Endothelial cell (in vitro differentiated cells): Measurements from ENCODE around the gene GNAI3. TPM values are rescaled to one million over a fixed set of nuclear protein-coding genes. Genes with fewer than 3 reads are reported as not detected.

Experiments used
- DNase-seq: peaks from one replicate; pipeline ENCODE4 v3.0.0; 2021; ENCODE audit warnings: low spot score
- H3K27ac Mint-ChIP-seq: one replicate; pipeline ENCODE4 v1.8.0; 2021; ENCODE audit warnings: mixed read lengths, inconsistent platforms; ENCODE audit not compliant: unreplicated experiment
- H3K27me3 Mint-ChIP-seq: one replicate; pipeline ENCODE4 v1.8.0; 2021; ENCODE audit warnings: mild to moderate bottlenecking, moderate library complexity, mixed read lengths, inconsistent platforms; ENCODE audit not compliant: unreplicated experiment
- H3K36me3 Mint-ChIP-seq: one replicate; pipeline ENCODE4 v1.8.0; 2021; ENCODE audit warnings: mild to moderate bottlenecking, low read depth, mixed read lengths, inconsistent platforms; ENCODE audit not compliant: unreplicated experiment
- H3K4me1 Mint-ChIP-seq: one replicate; pipeline ENCODE4 v1.8.0; 2021; ENCODE audit warnings: mild to moderate bottlenecking, mixed read lengths, inconsistent platforms; ENCODE audit not compliant: unreplicated experiment
- H3K4me3 Mint-ChIP-seq: one replicate; pipeline ENCODE4 v1.8.0; 2021; ENCODE audit warnings: mild to moderate bottlenecking, mixed read lengths, inconsistent platforms; ENCODE audit not compliant: unreplicated experiment
- H3K9me3 Mint-ChIP-seq: one replicate; pipeline ENCODE4 v1.8.0; 2021; ENCODE audit warnings: mixed read lengths, inconsistent platforms; ENCODE audit not compliant: unreplicated experiment
- CTCF ChIP-seq: fragments of 200-600 bp; sonication (generic); IDR thresholded peaks from one replicate; pipeline ENCODE4 v1.5.0; 2021; ENCODE audit warnings: antibody characterized with exemption; ENCODE audit not compliant: unreplicated experiment
- total RNA-seq: library from RNA; stranded (reverse); fragmentation: NEBNext Ultra II Directional; extraction: Animal tissue kit (Norgen Biotek cat#: 25700); gene quantifications from one replicate; pipeline ENCODE4 v1.2.1, GENCODE V29; 2021; ENCODE audit not compliant: unreplicated experiment

GNAI3 gene
- total RNA-seq, 1 donor from 2014 or later, result 17.7 TPM

DNA sequence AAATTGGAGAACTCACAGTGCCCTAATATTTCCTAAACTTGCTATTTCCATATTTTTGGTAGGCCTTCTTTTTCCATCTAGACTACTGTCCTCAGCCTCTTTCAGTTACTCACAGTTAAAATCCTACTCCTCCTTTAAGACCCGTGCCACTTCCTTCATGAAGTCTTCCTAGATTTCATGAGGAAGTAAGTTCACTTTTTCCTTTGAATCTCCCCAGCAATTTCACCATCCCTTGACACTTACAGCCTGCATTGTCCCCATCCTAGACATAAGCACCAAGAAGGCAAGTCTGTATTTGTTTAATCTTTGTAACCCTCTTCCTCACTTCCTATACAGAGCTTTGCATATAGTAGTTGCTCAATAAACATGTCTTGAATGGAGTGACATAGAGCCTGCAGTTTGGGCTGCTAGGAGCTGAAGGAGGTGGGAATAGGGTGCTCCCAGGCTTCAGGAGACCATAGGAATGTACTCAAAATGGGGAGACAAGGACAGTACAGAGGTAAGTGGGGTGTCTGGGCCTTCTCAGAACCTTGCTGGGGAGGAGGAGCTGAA lies 14.0 kb upstream of the GNAI3 start:
- H3K36me3 Mint-ChIP-seq, result no peaks in the 10 kb centered on the region
- no peak overlapping the region for H3K27ac Mint-ChIP-seq
- no peak for DNase-seq
- H3K4me3 Mint-ChIP-seq, result no peak overlapping the region
- TF ChIP-seq CTCF, result no peak
- peaks cover 13% of the 10 kb centered on the region for H3K4me1 Mint-ChIP-seq
- H3K27me3 Mint-ChIP-seq, result peaks cover 5% of the 10 kb centered on the region
- no peaks in the 10 kb centered on the region for H3K9me3 Mint-ChIP-seq

- DNase-seq, result no peak
- Mint-ChIP-seq H3K4me3 (no peak overlapping the region), H3K4me1 (peaks cover 13% of the 10 kb centered on the region), H3K9me3 (no peaks in the 10 kb centered on the region), H3K36me3 (no peaks in the 10 kb centered on the region), H3K27ac (no peak overlapping the region), H3K27me3 (peaks cover 8% of the 10 kb centered on the region)
- no peak for TF ChIP-seq CTCF
These were observed 12.9 kb upstream of the GNAI3 start for GRCh38 chr1:109535481-109535880.

- Mint-ChIP-seq H3K9me3 (no peaks in the 10 kb centered on the region), H3K4me3 (no peak overlapping the region), H3K27ac (no peak overlapping the region), H3K4me1 (peaks cover 9% of the 10 kb centered on the region), H3K36me3 (no peaks in the 10 kb centered on the region), H3K27me3 (peaks cover 8% of the 10 kb centered on the region)
- no peak for TF ChIP-seq CTCF
- DNase-seq, result no peak
These were observed 12.4 kb upstream of the GNAI3 start for GRCh38 chr1:109535971-109536491.

DNA sequence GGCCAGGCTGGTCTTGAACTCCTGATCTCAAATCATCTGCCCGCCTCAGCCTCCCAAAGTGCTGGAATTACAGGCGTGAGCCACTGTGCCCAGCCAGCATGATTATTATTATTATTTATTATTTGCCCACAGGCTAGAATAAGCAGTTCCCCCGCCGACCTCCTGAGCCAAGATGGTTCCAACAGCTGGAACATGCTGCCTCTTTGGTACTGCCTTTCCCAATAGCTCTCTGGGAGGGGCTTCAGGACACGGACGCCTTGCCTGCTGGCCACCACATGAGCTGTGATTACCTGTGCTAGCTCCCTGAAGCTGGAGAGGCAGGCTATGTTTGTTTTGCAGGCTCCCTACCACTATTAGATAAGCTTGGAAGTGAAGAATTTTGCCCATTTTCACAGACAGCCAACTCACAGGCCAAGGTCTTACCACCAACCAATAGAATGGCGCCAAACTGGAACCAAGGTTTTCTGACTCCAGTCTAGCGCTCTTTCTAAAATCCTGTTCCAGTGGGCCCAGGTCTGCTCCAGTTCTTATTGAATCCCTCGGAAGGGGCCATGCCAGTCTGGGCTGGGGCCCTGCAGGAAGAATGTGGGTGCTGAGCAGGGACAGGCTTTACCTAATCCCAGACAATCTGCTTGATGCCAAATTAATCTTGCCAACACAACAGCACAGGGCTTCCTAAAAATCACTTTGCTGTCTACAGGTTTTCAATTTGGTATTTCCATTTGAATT lies 10.8 kb upstream of the GNAI3 start:
- H3K9me3 Mint-ChIP-seq, result no peaks in the 10 kb centered on the region
- peaks cover 2% of the 10 kb centered on the region for H3K4me1 Mint-ChIP-seq
- H3K36me3 Mint-ChIP-seq, result no peaks in the 10 kb centered on the region
- no peak for DNase-seq
- TF ChIP-seq CTCF, result no peak
- peaks cover 9% of the 10 kb centered on the region for H3K27me3 Mint-ChIP-seq
- no peak overlapping the region for H3K4me3 Mint-ChIP-seq
- no peak overlapping the region for H3K27ac Mint-ChIP-seq

- no peak overlapping the region for H3K27ac Mint-ChIP-seq
- H3K4me1 Mint-ChIP-seq, result peaks cover 4% of the 10 kb centered on the region
- H3K36me3 Mint-ChIP-seq, result no peaks in the 10 kb centered on the region
- no peak overlapping the region for H3K4me3 Mint-ChIP-seq
- TF ChIP-seq CTCF, result no peak
- no peak for DNase-seq
- H3K27me3 Mint-ChIP-seq, result peaks cover 7% of the 10 kb centered on the region
- no peaks in the 10 kb centered on the region for H3K9me3 Mint-ChIP-seq
These were observed 9.4 kb upstream of the GNAI3 start for GRCh38 chr1:109538827-109539555.
